NOMO-1 treated with dmso at 0.1 percent for 144 hours (cell line): ENCODE data around the gene ERC1.

Experiments
- DNase-seq: peaks from one replicate; lab custom pipeline; 2025; ENCODE audit not compliant: unreplicated experiment; lab: John Stamatoyannopoulos, UW

ERC1 gene

GRCh38 chr12:1377117-1377516 lies 386.1 kb downstream of the ERC1 start:
- DNase-seq = no peak

DNA sequence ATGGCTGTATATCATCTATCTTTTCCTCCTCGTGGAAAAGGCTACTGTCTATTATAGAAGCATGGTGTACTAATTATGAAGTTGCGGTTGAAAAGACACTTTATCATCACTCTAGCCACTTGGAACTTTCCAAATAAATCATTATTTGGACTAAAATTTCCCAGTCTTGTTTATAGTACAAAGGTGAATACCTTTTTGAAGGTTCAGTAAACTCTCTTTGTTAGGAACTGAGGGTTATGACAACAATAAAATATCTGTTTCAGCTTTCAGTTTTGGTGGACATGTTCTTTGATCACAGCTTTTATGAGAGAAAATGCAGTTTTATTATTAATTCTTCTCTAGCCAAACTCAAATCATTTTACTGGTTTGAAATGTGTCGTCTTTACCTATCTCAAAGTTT lies 386.7 kb downstream of the ERC1 start:
- no peak for DNase-seq

GRCh38 chr12:1380171-1380851 lies 389.3 kb downstream of the ERC1 start:
- DNase-seq = no peak

DNA sequence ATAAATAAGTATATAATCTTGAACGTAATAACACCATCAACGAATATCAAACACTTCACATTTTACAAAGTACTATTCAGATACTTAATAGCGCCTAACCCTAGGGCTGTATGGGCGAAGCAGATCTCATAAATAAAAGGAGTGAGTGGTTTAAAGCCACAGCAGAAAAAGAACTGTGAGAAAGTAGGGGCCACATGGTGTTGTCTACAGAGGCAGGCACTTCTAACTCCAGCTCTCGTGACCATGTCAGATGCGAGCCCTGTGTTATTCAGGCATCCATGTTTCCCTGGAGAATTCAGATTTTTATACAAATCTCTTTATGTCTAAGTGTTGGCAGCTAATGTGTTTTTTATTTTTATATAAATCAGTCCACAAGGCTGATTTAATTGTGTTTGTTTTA lies 391.1 kb downstream of the ERC1 start:
- DNase-seq = no peak

DNA sequence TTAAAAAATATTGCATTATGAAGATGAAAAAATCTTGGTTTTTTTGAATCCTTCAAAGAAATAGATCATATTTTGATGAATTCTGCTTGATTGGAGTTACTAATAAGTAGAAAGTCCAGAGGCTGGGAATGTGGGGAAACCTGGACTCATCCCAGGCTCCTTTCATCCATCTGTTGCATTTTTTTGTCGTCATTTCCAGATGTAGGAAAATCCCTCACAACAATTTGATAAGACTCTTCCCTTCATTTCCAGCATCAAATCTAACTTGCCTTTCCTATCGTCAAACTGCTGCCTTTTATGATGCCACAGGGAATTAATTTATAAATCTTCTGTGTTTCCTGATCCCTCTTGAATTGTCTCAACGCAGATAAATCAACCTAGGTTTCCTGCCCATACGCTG lies 391.8 kb downstream of the ERC1 start:
- DNase-seq = no peak

DNA sequence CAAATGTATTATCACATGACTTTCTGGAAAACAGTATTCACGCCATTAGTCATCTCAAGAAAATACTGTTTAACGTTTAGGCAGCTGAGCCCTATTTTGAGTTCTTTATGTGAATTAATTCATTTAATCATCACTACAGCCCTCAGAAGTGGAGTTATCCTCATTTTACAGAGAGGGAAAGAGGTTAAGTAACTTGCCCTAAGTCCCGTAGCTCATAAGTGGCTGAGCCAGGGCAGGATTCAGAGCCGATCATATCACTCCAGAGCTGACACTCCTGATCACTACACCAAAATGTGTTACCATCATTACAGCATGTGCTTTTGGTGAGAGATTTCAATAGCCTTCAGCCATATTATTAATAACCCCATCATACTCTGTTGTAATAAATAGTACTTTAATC lies 392.7 kb downstream of the ERC1 start:
- DNase-seq = no peak

- DNase-seq = no peak
Measured at GRCh38 chr12:1384910-1385309, 393.9 kb downstream of the ERC1 start.

GRCh38 chr12:1391722-1392121 lies 400.7 kb downstream of the ERC1 start:
- DNase-seq = no peak

- DNase-seq = no peak
Measured at GRCh38 chr12:1395421-1395955, 404.5 kb downstream of the ERC1 start.

- no peak for DNase-seq
Measured at GRCh38 chr12:1398673-1399072, 407.6 kb downstream of the ERC1 start.

DNA sequence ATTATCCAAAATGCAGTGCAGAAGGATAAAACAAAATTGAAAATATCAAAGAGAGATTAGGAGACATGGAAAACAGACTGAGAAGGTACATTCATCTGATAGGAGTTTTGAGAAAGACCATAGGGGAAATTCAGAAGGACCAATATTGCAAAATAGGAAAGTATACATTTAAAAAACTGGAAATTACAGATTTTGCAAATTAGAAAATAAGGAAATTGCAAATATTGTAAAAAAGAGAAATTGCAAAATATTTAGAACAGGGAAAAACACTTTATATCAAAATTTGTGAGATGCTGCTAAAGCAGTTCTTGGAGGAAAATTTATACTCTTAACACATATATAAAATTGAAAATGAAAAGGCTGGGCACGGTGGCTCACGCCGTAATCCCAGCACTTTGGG lies 410.9 kb downstream of the ERC1 start:
- DNase-seq = no peak

GRCh38 chr12:1403417-1403816 lies 412.4 kb downstream of the ERC1 start:
- no peak for DNase-seq

DNA sequence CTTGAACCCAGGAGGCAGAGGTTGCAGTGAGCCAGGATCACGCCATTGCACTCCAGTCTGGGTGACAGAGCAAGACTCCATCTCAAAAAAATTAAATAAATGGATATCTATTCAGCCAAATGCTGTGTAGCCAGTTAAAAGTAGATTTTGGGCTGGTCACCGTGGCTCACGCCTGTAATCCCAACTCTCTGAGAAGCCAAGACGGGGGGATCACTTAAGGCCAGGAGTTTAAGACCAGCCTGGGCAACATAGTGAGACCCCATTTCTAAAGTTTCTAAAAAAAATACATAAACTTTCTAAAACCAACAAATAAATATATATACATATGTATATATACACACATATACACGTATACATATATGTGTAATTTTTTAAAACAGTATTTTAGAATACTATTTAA lies 414.6 kb downstream of the ERC1 start:
- no peak for DNase-seq

DNA sequence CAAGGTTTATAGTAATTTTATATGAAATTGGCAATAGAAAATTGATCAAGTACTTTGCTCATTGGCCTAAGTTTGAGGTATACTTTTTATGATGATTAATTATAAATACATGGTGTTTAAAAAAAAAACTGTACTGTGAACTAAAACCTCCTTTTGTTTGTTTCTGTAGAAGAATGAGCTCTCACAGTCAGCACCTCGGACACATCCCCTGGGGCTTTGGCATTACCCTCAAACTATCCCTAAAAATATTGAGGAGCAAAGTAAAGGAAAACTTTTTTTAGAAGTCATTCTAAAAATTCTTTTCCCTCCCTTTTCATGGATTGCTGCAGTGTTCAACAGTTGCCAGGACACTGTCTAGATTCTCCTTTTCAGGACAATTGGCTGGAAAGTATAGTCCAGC lies 419.8 kb downstream of the ERC1 start:
- no peak for DNase-seq

DNA sequence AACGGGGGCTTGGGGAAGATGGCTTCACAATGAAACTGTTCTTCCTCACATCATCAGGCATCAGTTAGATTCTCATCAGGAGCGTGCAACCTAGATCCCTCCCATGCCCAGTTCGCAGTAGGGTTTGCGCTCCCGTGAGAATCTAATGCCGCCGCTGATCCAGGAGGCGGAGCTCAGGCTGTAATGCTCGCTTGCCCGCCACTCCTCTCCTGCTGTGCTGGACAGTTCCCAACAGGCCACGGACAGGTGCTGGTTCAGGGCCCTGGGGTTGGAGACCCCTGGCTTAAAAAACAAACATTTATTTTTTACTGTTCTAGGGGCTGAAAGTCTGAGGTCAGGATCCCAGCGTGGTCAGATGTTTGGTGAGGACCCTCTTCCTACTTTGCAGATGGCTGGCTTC lies 422.9 kb downstream of the ERC1 start:
- no peak for DNase-seq

DNA sequence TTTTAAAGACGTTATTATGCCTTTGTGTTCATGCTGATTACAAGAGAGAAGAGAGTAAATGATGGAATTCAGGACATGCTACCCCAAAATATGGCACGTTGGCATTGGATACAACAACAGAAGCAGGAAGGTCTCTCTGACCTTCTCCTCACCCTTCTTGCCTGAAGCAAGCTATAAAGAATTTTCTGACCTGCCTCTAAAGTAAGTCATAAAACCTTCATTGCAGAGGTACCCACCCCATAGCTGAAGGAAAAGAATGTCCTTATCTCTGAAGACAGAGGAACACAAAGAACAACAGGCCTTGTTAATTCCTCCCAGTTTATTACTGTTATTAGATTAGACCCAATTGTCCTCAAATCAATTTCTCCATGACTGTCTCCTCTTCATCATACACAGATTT lies 427.1 kb downstream of the ERC1 start:
- no peak for DNase-seq

- DNase-seq = no peak
Measured at GRCh38 chr12:1419849-1420371, 428.9 kb downstream of the ERC1 start.

GRCh38 chr12:1421091-1421846 lies 430.2 kb downstream of the ERC1 start:
- DNase-seq = no peak

DNA sequence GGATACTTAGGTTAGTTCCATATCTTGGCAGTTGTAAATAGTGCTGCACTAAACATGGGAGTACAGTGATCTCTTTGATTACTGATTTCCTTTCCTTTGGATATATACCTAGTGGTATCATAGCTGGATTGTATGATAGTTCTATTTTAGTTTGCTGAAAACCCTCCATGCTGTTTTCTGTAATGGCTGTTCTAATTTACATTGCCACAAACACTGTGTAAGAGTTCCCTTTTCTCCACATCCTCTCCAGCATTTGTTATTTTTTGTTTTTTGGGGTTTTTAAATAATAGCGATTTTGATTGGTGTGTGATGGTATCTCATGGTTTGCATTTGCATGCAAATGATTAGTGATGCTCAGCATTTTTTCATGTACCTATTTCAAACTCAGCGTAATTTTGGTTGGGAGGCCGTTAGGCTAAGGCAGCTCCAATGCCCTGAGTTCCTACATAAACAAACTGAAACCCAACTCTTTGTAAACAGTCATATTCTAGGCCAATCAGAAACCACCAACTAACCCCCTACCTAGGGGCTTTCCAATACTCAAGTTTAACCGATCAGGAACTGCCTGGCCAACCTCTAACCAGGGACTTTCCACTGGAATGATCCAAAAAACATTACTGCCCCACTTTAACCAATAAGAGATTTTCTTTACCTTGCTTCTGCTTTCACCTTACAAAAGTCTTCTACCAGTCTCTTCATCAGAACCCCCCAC lies 431.7 kb downstream of the ERC1 start:
- DNase-seq = no peak

DNA sequence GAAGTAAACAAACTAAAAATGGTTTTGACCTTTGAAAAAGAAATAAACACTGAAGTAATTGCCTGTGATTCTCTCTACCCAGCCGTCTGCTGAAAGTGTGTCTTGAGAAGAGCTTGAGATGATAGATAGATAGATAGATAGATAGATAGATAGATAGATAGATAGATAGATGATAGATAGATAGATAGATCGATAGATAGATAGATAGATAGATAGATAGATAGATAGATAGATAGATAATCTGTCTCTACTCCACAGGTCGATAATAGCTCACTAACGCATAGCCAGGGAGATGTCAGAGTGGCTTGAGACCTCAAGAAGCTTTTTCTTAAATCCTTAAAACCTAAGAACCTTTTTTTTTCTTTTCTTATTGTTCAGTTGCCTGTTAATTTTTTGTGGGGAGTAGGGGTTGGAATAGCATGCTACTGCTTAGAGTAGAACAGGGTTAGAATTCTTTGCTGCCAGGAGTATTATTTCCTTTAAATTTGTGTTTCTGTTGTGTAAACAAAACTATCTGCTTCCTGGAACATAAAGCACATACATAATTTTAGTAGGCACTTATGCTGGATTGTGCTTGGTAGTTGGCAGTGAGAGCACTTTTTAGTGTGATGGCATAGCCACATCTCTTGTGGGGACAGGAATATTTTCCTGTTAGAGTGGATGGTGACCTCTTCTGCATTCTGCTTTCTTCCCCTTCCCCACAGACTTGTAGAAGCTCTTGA lies 433.8 kb downstream of the ERC1 start:
- no peak for DNase-seq

DNA sequence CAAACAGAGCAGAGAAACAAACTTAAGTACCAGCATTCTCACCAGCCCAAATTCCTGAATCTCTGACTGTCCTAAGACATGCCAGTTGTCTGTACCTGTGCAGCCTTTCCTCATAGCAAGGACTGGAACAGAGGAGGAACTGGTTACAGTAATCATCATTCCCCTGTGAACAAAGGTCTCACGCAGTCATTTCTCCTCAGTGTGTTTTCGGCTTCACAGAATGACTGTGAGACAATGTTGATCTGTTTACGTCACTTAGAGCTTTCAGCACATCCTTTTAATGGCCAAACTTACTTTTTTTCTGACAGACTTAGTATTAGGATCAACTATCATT lies 434.3 kb downstream of the ERC1 start:
- DNase-seq = no peak
